Cardiac muscle cell (in vitro differentiated cells and primary cell): Measurements from ENCODE around the gene JPH2. TPM values are rescaled to one million over a fixed set of nuclear protein-coding genes. Genes with fewer than 3 reads are reported as not detected.

ENCODE experiments used
- DNase-seq, 2 donors: peaks; one replicate each; pipeline versions ENCODE4 v3.0.0 to v3.0.0-alpha.2; 2010 to 2017; ENCODE audit warnings: low read depth in 1 of 2, low spot score in 1 of 2
- H3K27ac ChIP-seq: fragments of 200-600 bp; sonication (generic); 2 replicates; pipeline ENCODE4 v1.5.1; 2016
- H3K27me3 ChIP-seq: fragments of 200-600 bp; sonication (generic); 2 replicates; pipeline ENCODE4 v1.6.0; 2016; ENCODE audit warnings: control low read depth
- H3K36me3 ChIP-seq: fragments of 200-600 bp; sonication (generic); 2 replicates; pipeline ENCODE4 v1.5.1; 2016; ENCODE audit warnings: control low read depth
- H3K4me1 ChIP-seq: fragments of 200-600 bp; sonication (generic); 2 replicates; pipeline ENCODE4 v1.8.1; 2017; ENCODE audit warnings: low read depth, mild to moderate bottlenecking, mixed run types
- H3K4me3 ChIP-seq: fragments of 200-600 bp; sonication (generic); 2 replicates; pipeline ENCODE4 v1.5.1; 2016; ENCODE audit warnings: mild to moderate bottlenecking
- H3K9me3 ChIP-seq: fragments of 200-600 bp; sonication (generic); 2 replicates; pipeline ENCODE4 v1.5.1; 2017; ENCODE audit warnings: low read depth, mild to moderate bottlenecking, control low read depth
- polyA plus RNA-seq: library from polyadenylated mRNA; unstranded; fragments of >200 nt; fragmentation: Nextera tagmentation; extraction: Ambion mirVana; gene quantifications from 2 replicates; pipeline ENCODE4 v1.2.1, GENCODE V29; 2016
- total RNA-seq: library from RNA; depleted of rRNA; stranded (reverse); fragments of >200 nt; gene quantifications from 2 replicates; pipeline ENCODE4 v1.2.3, GENCODE V29; 2016
- TF ChIP-seq, protein P1 (sequence below): IDR thresholded peaks from 2 replicates; pipeline ENCODE4 v1.5.1; 2012; ENCODE audit warnings: low read depth, mild to moderate bottlenecking, low read length

JPH2 gene
- total and polyA plus RNA-seq, 2 experiments from 2014 or later, result 97.2 to 205 TPM

DNA sequence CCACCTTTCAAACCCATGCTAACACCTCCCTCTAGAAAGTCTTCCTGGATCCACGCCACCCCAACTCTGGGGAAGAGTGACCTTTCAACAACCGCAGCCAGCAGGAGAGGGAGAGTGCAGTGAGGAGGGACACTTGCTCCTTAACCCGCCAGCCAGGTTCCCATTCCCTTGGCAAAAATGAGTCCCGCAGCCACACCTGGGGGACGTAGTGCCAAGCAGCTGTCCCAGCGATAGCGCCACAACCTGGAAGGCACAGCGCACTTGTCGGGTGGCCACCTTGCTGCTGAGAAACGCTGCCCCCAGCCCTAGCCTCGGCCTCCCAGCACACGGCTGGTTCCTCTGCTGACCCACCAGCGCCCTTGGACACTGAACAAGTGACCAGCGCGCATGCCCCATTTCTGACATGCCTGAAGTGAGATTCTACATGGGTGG, 119.3 kb downstream of the JPH2 start:
- no peaks in the 10 kb centered on the region for H3K9me3 ChIP-seq
- no peaks in the 10 kb centered on the region for H3K4me1 ChIP-seq
- H3K4me3 ChIP-seq, result no peak overlapping the region
- no peaks in the 10 kb centered on the region for H3K36me3 ChIP-seq
- no peaks in the 10 kb centered on the region for H3K27me3 ChIP-seq
- H3K27ac ChIP-seq, result no peak overlapping the region
- no peak for DNase-seq
- TF ChIP-seq, protein P1, sequence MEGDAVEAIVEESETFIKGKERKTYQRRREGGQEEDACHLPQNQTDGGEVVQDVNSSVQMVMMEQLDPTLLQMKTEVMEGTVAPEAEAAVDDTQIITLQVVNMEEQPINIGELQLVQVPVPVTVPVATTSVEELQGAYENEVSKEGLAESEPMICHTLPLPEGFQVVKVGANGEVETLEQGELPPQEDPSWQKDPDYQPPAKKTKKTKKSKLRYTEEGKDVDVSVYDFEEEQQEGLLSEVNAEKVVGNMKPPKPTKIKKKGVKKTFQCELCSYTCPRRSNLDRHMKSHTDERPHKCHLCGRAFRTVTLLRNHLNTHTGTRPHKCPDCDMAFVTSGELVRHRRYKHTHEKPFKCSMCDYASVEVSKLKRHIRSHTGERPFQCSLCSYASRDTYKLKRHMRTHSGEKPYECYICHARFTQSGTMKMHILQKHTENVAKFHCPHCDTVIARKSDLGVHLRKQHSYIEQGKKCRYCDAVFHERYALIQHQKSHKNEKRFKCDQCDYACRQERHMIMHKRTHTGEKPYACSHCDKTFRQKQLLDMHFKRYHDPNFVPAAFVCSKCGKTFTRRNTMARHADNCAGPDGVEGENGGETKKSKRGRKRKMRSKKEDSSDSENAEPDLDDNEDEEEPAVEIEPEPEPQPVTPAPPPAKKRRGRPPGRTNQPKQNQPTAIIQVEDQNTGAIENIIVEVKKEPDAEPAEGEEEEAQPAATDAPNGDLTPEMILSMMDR, result no peak

DNA sequence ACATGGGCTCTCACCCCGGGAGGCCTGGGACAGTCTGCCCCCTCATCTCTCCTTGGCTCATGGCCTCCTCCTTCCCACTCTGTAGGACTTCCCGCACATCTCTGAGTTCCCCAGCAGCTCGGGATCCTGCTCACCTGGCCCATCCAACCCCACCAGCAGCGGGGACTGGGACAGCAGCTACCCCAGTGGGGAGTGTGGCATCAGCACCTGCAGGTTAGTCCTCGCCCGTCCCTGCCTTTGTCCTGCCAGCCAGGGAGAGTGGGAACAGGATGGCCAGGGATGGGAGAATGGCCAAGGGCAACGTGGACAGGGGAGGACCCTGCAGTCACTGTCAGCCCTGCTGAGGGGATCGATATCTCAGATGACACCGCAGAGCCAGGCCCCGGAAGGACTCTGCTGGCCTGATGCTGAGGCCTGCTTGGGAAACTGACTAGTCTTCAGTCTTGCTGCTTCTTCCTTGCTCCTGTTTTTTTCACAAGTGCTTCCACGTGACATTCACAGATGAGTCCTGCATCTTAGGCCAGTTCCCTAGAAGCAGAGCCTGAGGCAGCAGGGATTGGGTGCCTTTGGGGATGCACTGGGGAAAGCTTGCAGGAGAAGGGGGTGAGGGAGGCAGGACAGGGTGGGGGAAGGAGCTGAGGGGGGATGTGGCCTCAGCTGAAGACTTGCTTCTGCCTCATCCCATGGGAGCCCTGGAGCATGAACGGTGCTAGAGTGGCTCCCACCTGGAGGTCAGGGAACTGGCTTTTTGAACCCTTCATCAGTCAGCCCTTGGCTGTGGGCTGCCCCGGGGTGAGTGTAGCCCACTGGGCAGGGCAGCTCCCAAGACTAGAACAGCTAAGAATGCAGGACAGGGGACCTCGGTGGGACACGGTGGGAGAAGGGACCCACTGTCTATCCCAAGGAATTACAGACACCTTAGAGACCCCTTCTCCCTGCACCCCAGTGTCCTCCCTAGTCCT, 120.1 kb downstream of the JPH2 start:
- H3K4me1 ChIP-seq, result no peaks in the 10 kb centered on the region
- no peak overlapping the region for H3K4me3 ChIP-seq
- no peaks in the 10 kb centered on the region for H3K27me3 ChIP-seq
- TF ChIP-seq, protein P1, result no peak
- no peak overlapping the region for H3K27ac ChIP-seq
- DNase-seq, result no peak
- H3K9me3 ChIP-seq, result no peaks in the 10 kb centered on the region
- H3K36me3 ChIP-seq, result no peaks in the 10 kb centered on the region

DNA sequence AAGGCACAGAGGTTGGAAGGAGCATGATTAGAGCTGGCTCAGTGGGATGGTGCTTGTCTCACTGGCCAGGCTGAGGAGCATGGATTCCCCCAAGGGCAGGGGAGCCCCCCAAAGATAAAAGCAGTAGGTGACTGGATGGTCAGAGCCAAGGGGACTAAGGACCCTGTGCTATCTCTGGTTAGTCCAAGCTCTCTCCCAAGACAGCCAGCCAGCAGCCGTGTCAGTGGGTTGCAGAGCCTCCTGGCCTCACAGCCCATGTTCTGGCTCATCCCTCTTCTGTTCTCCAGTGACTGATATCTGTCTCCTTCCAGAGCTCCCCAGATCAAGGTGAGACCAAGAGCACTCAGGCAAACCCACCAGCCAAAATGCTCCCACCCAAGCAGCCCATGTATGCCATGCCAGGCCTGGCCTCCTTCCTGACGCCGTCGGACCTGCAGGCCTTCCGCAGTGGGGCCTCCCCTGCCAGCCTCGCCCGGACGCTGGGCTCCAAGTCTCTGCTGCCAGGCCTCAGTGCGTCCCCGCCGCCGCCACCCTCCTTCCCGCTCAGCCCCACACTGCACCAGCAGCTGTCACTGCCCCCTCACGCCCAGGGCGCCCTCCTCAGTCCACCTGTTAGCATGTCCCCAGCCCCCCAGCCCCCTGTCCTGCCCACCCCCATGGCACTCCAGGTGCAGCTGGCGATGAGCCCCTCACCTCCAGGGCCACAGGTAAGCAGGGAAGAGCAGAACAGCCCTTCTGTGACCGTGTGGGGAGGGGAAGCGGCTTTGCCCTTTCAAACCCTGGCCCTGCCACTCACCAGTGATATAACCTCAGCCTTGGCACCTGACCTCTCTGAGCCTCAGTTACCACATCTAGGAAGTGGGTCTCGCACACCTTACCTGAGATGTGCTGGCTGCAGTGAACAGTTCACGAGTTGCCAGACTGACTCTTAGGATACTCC, 121.3 kb downstream of the JPH2 start:
- H3K9me3 ChIP-seq, result no peaks in the 10 kb centered on the region
- TF ChIP-seq, protein P1, result no peak
- H3K4me3 ChIP-seq, result no peak overlapping the region
- DNase-seq, result no peak
- no peak overlapping the region for H3K27ac ChIP-seq
- H3K36me3 ChIP-seq, result no peaks in the 10 kb centered on the region
- no peaks in the 10 kb centered on the region for H3K27me3 ChIP-seq
- no peaks in the 10 kb centered on the region for H3K4me1 ChIP-seq

DNA sequence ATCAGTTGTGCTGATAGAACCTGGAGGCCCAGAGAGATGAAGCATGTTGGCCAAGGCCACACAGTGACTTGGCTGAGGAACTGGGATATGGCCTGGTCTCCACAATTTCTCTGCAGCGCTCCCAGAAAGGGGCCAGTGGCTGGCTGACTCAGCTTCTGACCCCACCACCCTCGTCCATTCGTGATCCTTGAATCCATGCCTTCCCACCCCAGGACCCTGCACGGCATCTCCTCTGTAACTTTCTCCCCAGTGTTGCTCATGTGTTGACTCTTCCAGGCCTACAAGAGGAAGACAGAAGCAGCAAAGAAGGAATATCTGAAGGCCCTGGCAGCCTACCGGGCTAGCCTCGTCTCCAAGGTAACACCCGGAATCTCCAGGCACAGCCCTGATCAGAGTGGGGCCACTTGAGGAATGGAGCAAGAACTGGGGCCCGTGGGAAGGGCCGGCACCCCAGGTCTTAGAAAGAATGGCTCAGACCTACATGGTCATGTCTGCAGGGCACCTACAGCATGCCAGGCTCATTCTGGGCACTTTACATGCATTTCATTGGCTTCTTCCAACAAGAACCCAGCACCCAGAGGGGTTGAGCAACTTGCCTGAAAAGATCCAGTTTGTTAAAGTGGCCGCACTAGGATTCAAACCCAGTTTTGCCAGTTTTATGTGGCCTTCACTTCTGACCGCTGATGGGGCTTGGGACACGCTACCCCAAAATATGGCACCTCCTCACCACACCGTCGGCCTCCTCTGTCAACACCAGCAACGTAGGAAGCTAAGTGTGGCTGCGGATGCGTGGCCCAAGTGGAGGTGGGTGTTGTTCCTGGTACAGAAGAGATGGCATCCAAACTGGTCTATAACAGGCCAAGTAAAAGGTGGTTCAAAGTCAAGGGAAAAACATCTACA, 122.2 kb downstream of the JPH2 start:
- H3K36me3 ChIP-seq, result no peaks in the 10 kb centered on the region
- H3K27ac ChIP-seq, result no peak overlapping the region
- TF ChIP-seq, protein P1, result no peak
- no peaks in the 10 kb centered on the region for H3K9me3 ChIP-seq
- no peak overlapping the region for H3K4me3 ChIP-seq
- H3K27me3 ChIP-seq, result no peaks in the 10 kb centered on the region
- no peaks in the 10 kb centered on the region for H3K4me1 ChIP-seq
- no peak for DNase-seq

Other genes starting within 250 kb of the JPH2 start
- 28.5 and 28.6 TPM in 2 replicates for gene OSER1, start 23.6 kb upstream of the JPH2 start, total RNA-seq
- gene OSER1, start 23.6 kb upstream of the JPH2 start, polyA plus RNA-seq, result 35.2 and 41.4 TPM in 2 replicates
- 3.9 and 5.2 TPM in 2 replicates for gene GDAP1L1, start 60.1 kb upstream of the JPH2 start, total RNA-seq
- gene GDAP1L1, start 60.1 kb upstream of the JPH2 start, polyA plus RNA-seq, result 0.86 and 5.5 TPM in 2 replicates
- gene FITM2, start 124.0 kb upstream of the JPH2 start, total RNA-seq, result 11.9 and 15.2 TPM in 2 replicates
- 11.6 and 12.9 TPM in 2 replicates for gene FITM2, start 124.0 kb upstream of the JPH2 start, polyA plus RNA-seq
- gene R3HDML, start 149.9 kb upstream of the JPH2 start, total RNA-seq, result not detected in 2 replicates
- gene R3HDML, start 149.9 kb upstream of the JPH2 start, polyA plus RNA-seq, result not detected in 2 replicates
- gene HNF4A, start 168.5 kb upstream of the JPH2 start, total RNA-seq, result 0.09 TPM in 1 of 2 replicates, not detected in the other
- gene HNF4A, start 168.5 kb upstream of the JPH2 start, polyA plus RNA-seq, result not detected in 2 replicates